ENCODE measurements around the gene VWA5B2. TPM values are rescaled to one million over a fixed set of nuclear protein-coding genes. Genes with fewer than 3 reads are reported as not detected.

Gene VWA5B2
- polyA plus RNA-seq, 12 donors = 0.18 to 3.1 (median 0.43) TPM; not detected in 1

- no peak for DNase-seq
These were observed 42.9 kb downstream of the VWA5B2 start for GRCh38 chr3:184272269-184272668.

- DNase-seq = no peak
These were observed 46.0 kb downstream of the VWA5B2 start for GRCh38 chr3:184275381-184275701.

- DNase-seq = no peak
These were observed 46.9 kb downstream of the VWA5B2 start, which contains the start of gene ECE2 for GRCh38 chr3:184275961-184276910. ECE2 (plus strand) TSS chr3:184276022; CDS start chr3:184276154, 132 bp downstream.

DNA sequence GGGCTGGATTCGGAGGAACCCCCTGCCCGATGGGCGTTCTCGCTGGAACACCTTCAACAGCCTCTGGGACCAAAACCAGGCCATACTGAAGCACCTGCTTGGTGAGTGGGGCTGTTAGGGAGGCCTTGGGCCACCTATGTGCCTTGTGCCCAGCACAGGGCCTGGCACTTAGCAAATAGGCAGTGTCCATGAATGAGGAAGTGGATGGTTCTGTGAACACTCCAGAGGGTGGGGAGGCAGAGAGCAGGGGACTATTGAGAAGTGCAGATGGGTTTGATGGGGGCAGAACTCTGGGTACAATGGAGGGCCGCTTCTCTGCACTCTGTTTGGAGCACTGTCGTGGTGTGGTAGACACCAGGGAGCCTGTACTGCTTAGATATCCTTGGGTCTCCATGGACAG lies 48.0 kb downstream of the VWA5B2 start:
- DNase-seq = no peak

DNA sequence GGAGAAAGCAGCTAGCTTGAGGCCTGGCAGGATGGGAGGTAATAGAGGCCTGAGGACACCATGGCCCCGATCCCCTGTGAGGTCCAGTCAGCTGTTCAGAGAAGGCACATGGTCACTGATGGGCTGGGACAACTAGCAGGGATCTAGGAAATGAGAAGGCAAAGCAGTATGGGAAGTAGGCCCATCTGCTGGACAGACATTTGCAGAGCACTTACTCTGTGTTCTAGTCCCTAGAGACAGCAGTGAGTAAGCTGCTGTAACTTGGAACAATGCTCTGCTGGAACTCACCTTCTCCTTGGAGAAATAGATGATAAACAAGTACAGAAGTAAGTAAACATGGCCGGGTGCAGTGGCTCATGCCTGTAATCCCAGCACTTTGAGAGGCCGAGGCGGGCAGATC lies 53.6 kb downstream of the VWA5B2 start:
- no peak for DNase-seq

DNA sequence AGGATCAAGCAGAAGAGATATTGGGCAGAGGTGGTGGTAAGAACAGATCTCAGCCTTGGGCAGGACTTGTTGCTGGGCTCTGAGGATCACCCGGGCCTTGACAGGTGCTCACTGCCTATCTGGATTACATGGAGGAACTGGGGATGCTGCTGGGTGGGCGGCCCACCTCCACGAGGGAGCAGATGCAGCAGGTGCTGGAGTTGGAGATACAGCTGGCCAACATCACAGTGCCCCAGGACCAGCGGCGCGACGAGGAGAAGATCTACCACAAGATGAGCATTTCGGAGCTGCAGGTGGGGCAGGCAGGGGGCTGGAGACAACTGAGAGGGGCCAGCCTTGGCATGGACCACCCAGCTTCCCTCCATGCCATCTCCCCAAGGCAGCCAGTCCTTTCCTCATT lies 54.3 kb downstream of the VWA5B2 start:
- DNase-seq = no peak

DNA sequence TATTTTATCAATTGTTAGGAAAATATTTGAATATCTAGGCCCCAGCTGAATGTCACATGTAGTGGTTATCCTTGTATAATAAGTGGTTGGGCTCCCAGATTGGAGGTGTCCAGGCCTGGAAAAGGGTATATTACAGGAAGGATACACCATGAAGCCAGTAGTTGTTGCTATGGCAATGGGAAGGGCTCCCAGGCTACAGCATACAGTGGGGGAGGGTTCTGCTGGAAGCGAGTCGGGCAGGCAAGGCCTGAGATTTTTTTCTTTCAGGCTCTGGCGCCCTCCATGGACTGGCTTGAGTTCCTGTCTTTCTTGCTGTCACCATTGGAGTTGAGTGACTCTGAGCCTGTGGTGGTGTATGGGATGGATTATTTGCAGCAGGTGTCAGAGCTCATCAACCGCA lies 55.3 kb downstream of the VWA5B2 start:
- peak; percentile 88 for DNase-seq

DNA sequence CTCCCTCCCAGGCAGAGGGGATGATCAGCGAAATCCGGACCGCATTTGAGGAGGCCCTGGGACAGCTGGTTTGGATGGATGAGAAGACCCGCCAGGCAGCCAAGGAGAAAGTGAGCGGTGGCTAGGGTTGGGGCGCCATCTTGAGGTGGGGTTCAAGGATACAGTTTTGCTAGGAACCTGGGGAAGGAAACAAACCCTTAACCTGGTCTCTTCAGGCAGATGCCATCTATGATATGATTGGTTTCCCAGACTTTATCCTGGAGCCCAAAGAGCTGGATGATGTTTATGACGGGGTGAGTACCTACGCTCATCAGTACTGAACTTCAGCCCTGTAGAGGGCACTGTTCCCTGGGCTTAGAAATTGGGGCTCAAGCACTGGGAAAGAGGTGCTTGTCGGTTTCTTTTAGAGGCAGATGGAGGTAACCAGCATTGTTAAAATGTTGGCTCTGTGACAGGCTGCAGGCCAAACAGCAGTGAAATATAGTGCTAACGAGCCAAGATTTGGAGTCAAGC lies 60.1 kb downstream of the VWA5B2 start:
- DNase-seq = no peak

- no peak for DNase-seq
These were observed 60.9 kb downstream of the VWA5B2 start for GRCh38 chr3:184290331-184290730.

DNA sequence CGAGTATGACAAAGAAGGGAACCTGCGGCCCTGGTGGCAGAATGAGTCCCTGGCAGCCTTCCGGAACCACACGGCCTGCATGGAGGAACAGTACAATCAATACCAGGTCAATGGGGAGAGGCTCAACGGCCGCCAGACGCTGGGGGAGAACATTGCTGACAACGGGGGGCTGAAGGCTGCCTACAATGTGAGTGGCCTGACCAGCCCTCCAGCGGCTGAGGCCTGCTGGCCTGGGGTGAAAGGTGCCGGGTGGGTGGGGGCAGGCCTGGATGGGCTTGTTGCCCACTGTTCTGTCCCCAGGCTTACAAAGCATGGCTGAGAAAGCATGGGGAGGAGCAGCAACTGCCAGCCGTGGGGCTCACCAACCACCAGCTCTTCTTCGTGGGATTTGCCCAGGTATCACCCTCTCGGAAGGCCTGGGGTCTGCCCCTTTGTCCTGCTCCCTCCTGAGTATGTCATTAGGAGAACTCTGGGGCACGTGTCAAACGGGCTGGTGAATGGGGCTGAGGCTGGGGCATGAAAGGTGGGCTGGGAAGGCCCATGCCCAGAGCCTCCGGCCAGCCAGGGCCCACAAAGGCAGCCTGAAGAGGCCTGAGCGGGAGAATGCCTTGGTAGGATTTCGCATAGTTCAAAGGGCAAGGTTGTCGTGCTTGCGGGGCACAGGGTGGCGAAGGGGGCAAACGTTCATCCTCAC lies 61.8 kb downstream of the VWA5B2 start:
- DNase-seq = no peak

Other genes starting within 250 kb of the VWA5B2 start
- gene ABCC5, start 211.7 kb upstream of the VWA5B2 start, polyA plus RNA-seq (ENCODE audit: insufficient read length in 12 of 12) = 10 to 100 TPM in 11 of 12 donors, not detected in 1; 17.0 to 42.6 (median 25.5) TPM
- not detected for gene HTR3D, start 197.8 kb upstream of the VWA5B2 start, polyA plus RNA-seq (ENCODE audit: insufficient read length in 12 of 12)
- not detected for gene HTR3C, start 176.5 kb upstream of the VWA5B2 start, polyA plus RNA-seq (ENCODE audit: insufficient read length in 12 of 12)
- under 1 TPM in 2 of 12 donors, not detected in 10; 0.09 to 0.21 TPM for gene HTR3E, start 132.5 kb upstream of the VWA5B2 start, polyA plus RNA-seq (ENCODE audit: insufficient read length in 12 of 12)
- 10 to 100 TPM in 11 of 12 donors, not detected in 1; 32.5 to 47.9 (median 36.3) TPM for gene EIF2B5, start 94.2 kb upstream of the VWA5B2 start, polyA plus RNA-seq (ENCODE audit: insufficient read length in 12 of 12)
- gene DVL3, start 74.2 kb upstream of the VWA5B2 start, polyA plus RNA-seq (ENCODE audit: insufficient read length in 12 of 12) = 100 to 1,000 TPM in 1 of 12 donors, 10 to 100 TPM in 10, not detected in 1; 65.3 to 104 (median 83.6) TPM
- 100 to 1,000 TPM in 11 of 12 donors, not detected in 1; 170 to 233 (median 199) TPM for gene AP2M1, start 54.7 kb upstream of the VWA5B2 start, polyA plus RNA-seq (ENCODE audit: insufficient read length in 12 of 12)
- 10 to 100 TPM in 11 of 12 donors, not detected in 1; 35.8 to 55.4 (median 43.2) TPM for gene ABCF3, start 43.4 kb upstream of the VWA5B2 start, polyA plus RNA-seq (ENCODE audit: insufficient read length in 12 of 12)
- 10 to 100 TPM in 11 of 12 donors, not detected in 1; 19.4 to 37.9 (median 22.4) TPM for gene ALG3, start 19.4 kb downstream of the VWA5B2 start, polyA plus RNA-seq (ENCODE audit: insufficient read length in 12 of 12)
- gene EEF1AKMT4, start 20.1 kb downstream of the VWA5B2 start, polyA plus RNA-seq (ENCODE audit: insufficient read length in 12 of 12) = 1 to 10 TPM in 9 of 12 donors, under 1 TPM in 1, not detected in 2; 0.84 to 2.5 (median 1.4) TPM
- gene CAMK2N2, start 32.0 kb downstream of the VWA5B2 start, polyA plus RNA-seq (ENCODE audit: insufficient read length in 12 of 12) = under 1 TPM in 4 of 12 donors, not detected in 8; 0.12 to 0.34 (median 0.15) TPM
- under 1 TPM in 1 of 12 donors, not detected in 11; 0.43 TPM for gene ECE2, start 46.4 kb downstream of the VWA5B2 start, polyA plus RNA-seq (ENCODE audit: insufficient read length in 12 of 12)
- 100 to 1,000 TPM in 11 of 12 donors, not detected in 1; 144 to 202 (median 165) TPM for gene PSMD2, start 69.7 kb downstream of the VWA5B2 start, polyA plus RNA-seq (ENCODE audit: insufficient read length in 12 of 12)
- 100 to 1,000 TPM in 11 of 12 donors, not detected in 1; 140 to 297 (median 177) TPM for gene EIF4G1, start 85.0 kb downstream of the VWA5B2 start, polyA plus RNA-seq (ENCODE audit: insufficient read length in 12 of 12)
- 10 to 100 TPM in 6 of 12 donors, 1 to 10 TPM in 5, not detected in 1; 9.3 to 12.9 (median 10.5) TPM for gene FAM131A, start 108.0 kb downstream of the VWA5B2 start, polyA plus RNA-seq (ENCODE audit: insufficient read length in 12 of 12)
- gene CLCN2, start 132.0 kb downstream of the VWA5B2 start, polyA plus RNA-seq (ENCODE audit: insufficient read length in 12 of 12) = 10 to 100 TPM in 1 of 12 donors, 1 to 10 TPM in 10, not detected in 1; 1.9 to 13.6 (median 3.6) TPM
- gene POLR2H, start 132.1 kb downstream of the VWA5B2 start, polyA plus RNA-seq (ENCODE audit: insufficient read length in 12 of 12) = 10 to 100 TPM in 11 of 12 donors, not detected in 1; 35.9 to 64.8 (median 44.4) TPM
- gene THPO, start 148.6 kb downstream of the VWA5B2 start, polyA plus RNA-seq (ENCODE audit: insufficient read length in 12 of 12) = 1 to 10 TPM in 10 of 12 donors, not detected in 2; 1.5 to 2.2 (median 2.0) TPM
- gene CHRD, start 150.5 kb downstream of the VWA5B2 start, polyA plus RNA-seq (ENCODE audit: insufficient read length in 12 of 12) = 10 to 100 TPM in 11 of 12 donors, not detected in 1; 14.6 to 38.9 (median 18.3) TPM